Calu3 (cell line): Measurements from ENCODE around the gene RD3L. TPM values are rescaled to one million over a fixed set of nuclear protein-coding genes. Genes with fewer than 3 reads are reported as not detected.

Experiments used
- Bru-seq: library from RNA; stranded (reverse); fragments of 400-500 nt; gene quantifications from one replicate; lab custom pipeline; 2021; lab: Mats Ljungman, UMichigan
- BruChase-seq, 2 experiments: library from RNA; stranded (reverse); fragments of 400-500 nt; gene quantifications; one replicate each; lab custom pipeline; 2021; lab: Mats Ljungman, UMichigan
- BruUV-seq: library from RNA; stranded (reverse); fragments of 400-500 nt; replicated peaks from 2 replicates; lab custom pipeline; 2021; lab: Mats Ljungman, UMichigan
- CTCF ChIA-PET: fragments of 300-600 bp; sonication (Branson Sonifier 250); formaldehyde crosslinking; loops from one replicate; lab custom pipeline; 2022; ENCODE audit warnings: antibody characterized with exemption; lab: Charles Lee
- DNase-seq: peaks from one replicate; pipeline ENCODE4 v3.0.0; 2022
- H3K27ac Mint-ChIP-seq: one replicate; pipeline ENCODE4 v1.8.0; 2022; ENCODE audit warnings: mixed read lengths; ENCODE audit not compliant: unreplicated experiment
- H3K27me3 Mint-ChIP-seq: one replicate; pipeline ENCODE4 v1.8.0; 2022; ENCODE audit warnings: mixed read lengths; ENCODE audit not compliant: unreplicated experiment
- H3K36me3 Mint-ChIP-seq: one replicate; pipeline ENCODE4 v1.8.0; 2022; ENCODE audit warnings: mild to moderate bottlenecking, moderate library complexity, mixed read lengths; ENCODE audit not compliant: insufficient read depth, unreplicated experiment
- H3K4me1 Mint-ChIP-seq: one replicate; pipeline ENCODE4 v1.8.0; 2022; ENCODE audit warnings: mild to moderate bottlenecking, low read depth, mixed read lengths; ENCODE audit not compliant: unreplicated experiment
- H3K4me3 Mint-ChIP-seq: one replicate; pipeline ENCODE4 v1.8.0; 2022; ENCODE audit warnings: mild to moderate bottlenecking, low read depth, moderate library complexity, mixed read lengths; ENCODE audit not compliant: unreplicated experiment
- H3K9me3 Mint-ChIP-seq: one replicate; pipeline ENCODE4 v1.8.0; 2022; ENCODE audit warnings: low read depth, mixed read lengths; ENCODE audit not compliant: unreplicated experiment
- intact Hi-C: fragments of 100-400 bp; cut with micrococcal nuclease; formaldehyde crosslinking; loops from one replicate; pipeline ENCODE4 v1.10.0; 2022; ENCODE audit not compliant: unreplicated experiment
- long read RNA-seq: library from polyadenylated mRNA; stranded (forward); transcript quantifications from one replicate; pipeline ENCODE4 v2.0.0, GENCODE V29; 2022
- total RNA-seq: library from RNA; stranded (reverse); gene quantifications from 2 replicates; pipeline ENCODE4 v1.2.3, GENCODE V29; 2022
- TF ChIP-seq, protein P1 (sequence below): fragments of 200-600 bp; IDR thresholded peaks from one replicate; pipeline ENCODE4 v1.8.0; 2022; ENCODE audit warnings: antibody characterized with exemption; ENCODE audit not compliant: unreplicated experiment

Gene RD3L
- not detected in 2 replicates for total RNA-seq
- not detected for Bru-seq, nascent RNA
- not detected for BruChase-seq, experiment 1, labeled RNA remaining after a 6-hour chase
- not detected for BruChase-seq, experiment 2, labeled RNA remaining after a 2-hour chase
- long read RNA-seq: 0 reads

DNA sequence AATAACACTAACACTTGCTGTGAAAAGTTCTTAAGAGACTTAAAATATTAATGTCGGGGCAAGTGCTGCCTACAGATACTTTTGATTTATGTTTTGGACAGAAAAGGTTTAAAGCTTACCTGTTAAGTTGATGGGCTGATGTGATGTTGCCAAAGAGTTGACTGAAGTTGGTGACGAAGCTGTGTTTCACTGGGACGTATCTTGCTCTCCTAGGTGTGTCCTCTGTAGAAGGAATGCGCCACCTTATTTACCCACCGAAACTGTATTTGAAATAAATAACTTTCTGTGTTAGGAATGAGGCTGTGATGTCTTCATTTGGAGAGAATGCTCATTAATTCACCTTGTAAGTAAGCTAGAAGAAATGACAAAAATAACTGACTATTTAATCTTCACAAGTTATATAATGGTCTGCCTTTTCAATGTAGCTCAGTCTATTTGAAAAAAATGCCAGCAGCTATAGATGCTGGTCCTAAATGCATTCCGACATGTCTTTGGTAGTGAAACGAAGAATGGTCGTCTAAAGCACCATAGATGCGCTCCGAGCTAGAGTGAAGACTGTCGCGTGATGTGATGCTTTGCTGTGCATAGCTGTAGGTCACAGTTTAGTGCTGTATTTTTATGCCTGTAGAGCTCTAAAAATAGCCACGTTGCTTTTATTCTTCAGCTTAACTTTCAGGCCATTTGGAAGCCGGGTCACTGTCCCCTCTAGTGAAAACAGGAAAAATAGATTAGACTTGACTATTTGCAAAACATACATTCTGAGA lies at the start of gene RD3L:
Gene RD3L (minus strand): TSS at position 557 of the 764 bp plus-strand sequence. CDS start 834 bp downstream, outside the sequence.
- no peaks in the 10 kb centered on the region for H3K4me1 Mint-ChIP-seq
- no TSS peak for BruUV-seq
- TF ChIP-seq, protein P1, sequence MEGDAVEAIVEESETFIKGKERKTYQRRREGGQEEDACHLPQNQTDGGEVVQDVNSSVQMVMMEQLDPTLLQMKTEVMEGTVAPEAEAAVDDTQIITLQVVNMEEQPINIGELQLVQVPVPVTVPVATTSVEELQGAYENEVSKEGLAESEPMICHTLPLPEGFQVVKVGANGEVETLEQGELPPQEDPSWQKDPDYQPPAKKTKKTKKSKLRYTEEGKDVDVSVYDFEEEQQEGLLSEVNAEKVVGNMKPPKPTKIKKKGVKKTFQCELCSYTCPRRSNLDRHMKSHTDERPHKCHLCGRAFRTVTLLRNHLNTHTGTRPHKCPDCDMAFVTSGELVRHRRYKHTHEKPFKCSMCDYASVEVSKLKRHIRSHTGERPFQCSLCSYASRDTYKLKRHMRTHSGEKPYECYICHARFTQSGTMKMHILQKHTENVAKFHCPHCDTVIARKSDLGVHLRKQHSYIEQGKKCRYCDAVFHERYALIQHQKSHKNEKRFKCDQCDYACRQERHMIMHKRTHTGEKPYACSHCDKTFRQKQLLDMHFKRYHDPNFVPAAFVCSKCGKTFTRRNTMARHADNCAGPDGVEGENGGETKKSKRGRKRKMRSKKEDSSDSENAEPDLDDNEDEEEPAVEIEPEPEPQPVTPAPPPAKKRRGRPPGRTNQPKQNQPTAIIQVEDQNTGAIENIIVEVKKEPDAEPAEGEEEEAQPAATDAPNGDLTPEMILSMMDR: no peak
- no peaks in the 10 kb centered on the region for H3K9me3 Mint-ChIP-seq
- H3K36me3 Mint-ChIP-seq: no peaks in the 10 kb centered on the region
- no peak for DNase-seq
- CTCF ChIA-PET: interaction anchor here (2.5 kb wide), 1 partner anchor 10 kb away, joined by 5 read pairs; no protein-coding TSS in a partner anchor
- no peak within 1 kb of the TSS for H3K27ac Mint-ChIP-seq
- intact Hi-C loops: loop anchor here (5.0 kb wide), 1 partner anchor 40 kb away; no protein-coding TSS in a partner anchor
- H3K4me3 Mint-ChIP-seq: no peak within 1 kb of the TSS
- H3K27me3 Mint-ChIP-seq: peaks cover 41% of the 10 kb centered on the region

DNA sequence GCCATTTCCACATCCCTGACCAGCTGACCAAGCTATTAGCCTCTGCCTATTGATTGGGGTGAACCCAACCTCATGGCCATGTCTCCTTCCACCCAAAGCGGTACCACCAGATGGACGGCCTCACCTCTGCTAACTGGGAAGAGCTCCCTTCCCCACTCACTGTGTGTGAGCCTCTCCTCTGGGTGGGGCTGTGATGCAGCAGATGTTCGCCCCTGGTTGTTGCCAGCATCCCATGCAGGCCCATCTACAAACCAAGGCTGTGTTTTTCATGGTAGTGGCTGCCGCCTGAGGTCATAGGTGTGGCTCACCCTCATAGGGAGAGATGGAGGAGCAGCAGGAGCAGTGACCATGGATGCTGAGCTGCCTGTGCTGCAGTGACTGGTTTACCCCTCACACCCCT lies 47.6 kb upstream of the RD3L start:
- Mint-ChIP-seq H3K4me1 (peaks cover 7% of the 10 kb centered on the region), H3K4me3 (no peak overlapping the region), H3K27me3 (peaks cover 31% of the 10 kb centered on the region), H3K36me3 (no peaks in the 10 kb centered on the region), H3K27ac (no peak overlapping the region), H3K9me3 (peaks cover 3% of the 10 kb centered on the region)
- intact Hi-C loops: no loop called here
- no TSS peak for BruUV-seq
- TF ChIP-seq, protein P1: no peak
- CTCF ChIA-PET: no interaction called here
- DNase-seq: no peak

DNA sequence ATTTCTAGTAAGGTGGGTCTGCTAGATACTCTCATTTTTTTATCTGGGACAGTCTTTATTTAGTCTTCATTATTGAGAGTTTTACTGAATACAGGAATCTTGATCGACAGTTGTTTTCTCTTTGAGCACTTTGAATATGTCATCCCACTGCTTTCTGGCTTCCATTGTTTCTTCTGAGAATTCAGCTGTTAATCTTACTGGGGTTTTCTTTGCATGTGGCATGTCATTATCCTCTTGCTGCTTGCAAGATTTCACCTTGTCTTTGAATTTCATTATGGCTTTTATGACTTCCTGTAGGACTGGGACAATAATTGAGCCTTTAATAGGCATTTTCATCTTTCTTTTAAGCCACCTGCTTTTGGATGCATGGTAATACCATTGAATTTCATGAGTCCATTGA lies 46.7 kb upstream of the RD3L start:
- no peaks in the 10 kb centered on the region for H3K36me3 Mint-ChIP-seq
- CTCF ChIA-PET: no interaction called here
- peaks cover 40% of the 10 kb centered on the region for H3K27me3 Mint-ChIP-seq
- H3K4me3 Mint-ChIP-seq: no peak overlapping the region
- BruUV-seq: no TSS peak
- no peak overlapping the region for H3K27ac Mint-ChIP-seq
- peaks cover 3% of the 10 kb centered on the region for H3K9me3 Mint-ChIP-seq
- H3K4me1 Mint-ChIP-seq: peaks cover 7% of the 10 kb centered on the region
- intact Hi-C loops: no loop called here
- TF ChIP-seq, protein P1: no peak
- no peak for DNase-seq

DNA sequence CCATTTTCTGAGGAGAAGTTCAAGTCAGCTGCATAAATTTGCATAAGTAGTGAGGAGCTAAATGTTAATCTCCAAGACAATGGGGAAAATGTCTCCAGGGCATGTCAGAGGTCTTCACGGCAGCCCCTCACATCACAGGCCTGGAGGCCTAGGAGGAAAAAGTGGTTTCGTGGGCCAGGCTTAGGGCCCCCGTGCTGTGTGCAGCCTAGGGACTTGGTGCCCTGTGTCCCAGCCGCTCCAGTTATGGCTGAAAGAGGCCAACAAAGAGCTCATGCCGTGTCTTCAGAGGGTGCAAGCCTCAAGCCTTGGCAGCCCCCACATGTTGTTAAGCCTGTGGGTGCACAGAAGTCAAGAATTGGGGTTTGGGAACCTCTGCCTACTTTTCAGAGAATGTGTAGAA lies 41.9 kb upstream of the RD3L start:
- DNase-seq: no peak
- BruUV-seq: no TSS peak
- H3K36me3 Mint-ChIP-seq: no peaks in the 10 kb centered on the region
- no peak overlapping the region for H3K27ac Mint-ChIP-seq
- H3K4me1 Mint-ChIP-seq: peaks cover 7% of the 10 kb centered on the region
- H3K4me3 Mint-ChIP-seq: no peak overlapping the region
- intact Hi-C loops: loop anchor here (5.0 kb wide), 1 partner anchor 42 kb away; the partner anchor contains the start of gene RD3L
- H3K9me3 Mint-ChIP-seq: peaks cover 6% of the 10 kb centered on the region
- CTCF ChIA-PET: no interaction called here
- peaks cover 49% of the 10 kb centered on the region for H3K27me3 Mint-ChIP-seq
- TF ChIP-seq, protein P1: no peak
